ENCODE data around the gene MYO19. TPM values are rescaled to one million over a fixed set of nuclear protein-coding genes. Genes with fewer than 3 reads are reported as not detected.
"Not testable (repeated sequence)": the region's sequence is repeated elsewhere in the genome, so short reads cannot be mapped to it uniquely, and the experiment has no call there.

MYO19 gene
- total and polyA plus RNA-seq, 2 experiments from 2014 or later = 14.9 to 34.4 TPM

- H3K9ac ChIP-seq = no peak overlapping the region
- H2AFZ ChIP-seq = no peak overlapping the region
- no peak overlapping the region for H3K27ac ChIP-seq
- no peaks in the 10 kb centered on the region for H3K9me2 ChIP-seq (ENCODE audit: insufficient read depth)
- in situ Hi-C loops (cut with MboI) = loop anchor here (25.0 kb wide), 2 partner anchors 672 to 1422 kb away; no protein-coding TSS in a partner anchor
- H3K4me2 ChIP-seq (ENCODE audit: unreplicated experiment) = no peak overlapping the region
- WGBS, 2 experiments (ENCODE audit: low coverage in 1 of 2, low lambda C conversion rate in 2 of 2, missing lambda C conversion rate in 2 of 2) = 86 to 91% methylated on average over 9 of the region's 9 CpGs
- no peaks in the 10 kb centered on the region for H3K4me1 ChIP-seq (ENCODE audit: insufficient read depth)
- H3K79me2 ChIP-seq (ENCODE audit: insufficient read depth) = no peaks in the 10 kb centered on the region
- TF ChIP-seq EZH2phosphoT487 (IDR thresholded peaks at IDR 0.05; ENCODE audit: insufficient read depth, low read depth) (no peak), EZH2 (IDR thresholded peaks at IDR 0.05; ENCODE audit: insufficient read depth, poor library complexity, severe bottlenecking) (no peak)
- H3K4me3 ChIP-seq = no peak overlapping the region
- no peaks in the 10 kb centered on the region for H4K20me1 ChIP-seq (ENCODE audit: insufficient read depth)
- peaks cover 6% of the 10 kb centered on the region; the same call in 1 of the 2 replicates for H3K36me3 ChIP-seq (ENCODE audit: low read depth)
- no peak for DNase-seq
- no peaks in the 10 kb centered on the region for H3K9me3 ChIP-seq (ENCODE audit: low read depth)
- no peaks in the 10 kb centered on the region for H3F3A ChIP-seq (ENCODE audit: insufficient read depth)
- no peaks in the 10 kb centered on the region for H3K27me3 ChIP-seq (replicated peaks; ENCODE audit: insufficient read depth)
Observed at GRCh38 chr17:36509272-36509985, 25.2 kb downstream of the MYO19 start.

GRCh38 chr17:36508439-36508838 lies 26.2 kb downstream of the MYO19 start:
- in situ Hi-C loops (cut with MboI) = loop anchor here (25.0 kb wide), 2 partner anchors 671 to 1421 kb away; no protein-coding TSS in a partner anchor
- not testable (repeated sequence) for H3K27me3 ChIP-seq (replicated peaks; ENCODE audit: insufficient read depth); H3K79me2 ChIP-seq (ENCODE audit: insufficient read depth); H3K4me2 ChIP-seq (ENCODE audit: unreplicated experiment); DNase-seq; H3K4me1 ChIP-seq (ENCODE audit: insufficient read depth); H3K4me3 ChIP-seq; H3K9ac ChIP-seq; H3K9me3 ChIP-seq (ENCODE audit: low read depth); H3K36me3 ChIP-seq (ENCODE audit: low read depth); H3F3A ChIP-seq (ENCODE audit: insufficient read depth); H3K9me2 ChIP-seq (ENCODE audit: insufficient read depth); H3K27ac ChIP-seq; H4K20me1 ChIP-seq (ENCODE audit: insufficient read depth); H2AFZ ChIP-seq
- 63 to 82% methylated on average over 2 of the region's 2 CpGs for WGBS, 2 experiments (ENCODE audit: low coverage in 1 of 2, low lambda C conversion rate in 2 of 2, missing lambda C conversion rate in 2 of 2)

- H3K9me3 ChIP-seq (ENCODE audit: low read depth) = no peaks in the 10 kb centered on the region
- no peak overlapping the region for H3K27ac ChIP-seq
- 97 to 100% methylated on average over 6 of the region's 6 CpGs for WGBS, 2 experiments (ENCODE audit: low coverage in 1 of 2, low lambda C conversion rate in 2 of 2, missing lambda C conversion rate in 2 of 2)
- no peaks in the 10 kb centered on the region for H3K79me2 ChIP-seq (ENCODE audit: insufficient read depth)
- H2AFZ ChIP-seq = no peak overlapping the region
- no peaks in the 10 kb centered on the region for H3K4me1 ChIP-seq (ENCODE audit: insufficient read depth)
- H4K20me1 ChIP-seq (ENCODE audit: insufficient read depth) = no peaks in the 10 kb centered on the region
- H3K4me3 ChIP-seq = no peak overlapping the region
- no peaks in the 10 kb centered on the region for H3K27me3 ChIP-seq (replicated peaks; ENCODE audit: insufficient read depth)
- no peaks in the 10 kb centered on the region for H3K9me2 ChIP-seq (ENCODE audit: insufficient read depth)
- no peak for TF ChIP-seq EZH2 (IDR thresholded peaks at IDR 0.05; ENCODE audit: insufficient read depth, poor library complexity, severe bottlenecking)
- no peak for TF ChIP-seq EZH2phosphoT487 (IDR thresholded peaks at IDR 0.05; ENCODE audit: insufficient read depth, low read depth)
- no peak for DNase-seq
- in situ Hi-C loops (cut with MboI) = loop anchor here (25.0 kb wide), 2 partner anchors 670 to 1420 kb away; no protein-coding TSS in a partner anchor
- no peak overlapping the region for H3K9ac ChIP-seq
- H3F3A ChIP-seq (ENCODE audit: insufficient read depth) = no peaks in the 10 kb centered on the region
- H3K4me2 ChIP-seq (ENCODE audit: unreplicated experiment) = no peak overlapping the region
- peaks cover 6% of the 10 kb centered on the region; the same call in 1 of the 2 replicates for H3K36me3 ChIP-seq (ENCODE audit: low read depth)
Observed at GRCh38 chr17:36507266-36507665, 27.4 kb downstream of the MYO19 start.

- no peaks in the 10 kb centered on the region for H3K9me2 ChIP-seq (ENCODE audit: insufficient read depth)
- H3F3A ChIP-seq (ENCODE audit: insufficient read depth) = no peaks in the 10 kb centered on the region
- H4K20me1 ChIP-seq (ENCODE audit: insufficient read depth) = no peaks in the 10 kb centered on the region
- DNase-seq = no peak
- H3K4me2 ChIP-seq (ENCODE audit: unreplicated experiment) = no peak overlapping the region
- peaks cover 6% of the 10 kb centered on the region; the same call in 1 of the 2 replicates for H3K36me3 ChIP-seq (ENCODE audit: low read depth)
- H3K27me3 ChIP-seq (replicated peaks; ENCODE audit: insufficient read depth) = no peaks in the 10 kb centered on the region
- H3K9ac ChIP-seq = no peak overlapping the region
- no peaks in the 10 kb centered on the region for H3K4me1 ChIP-seq (ENCODE audit: insufficient read depth)
- no peak overlapping the region for H3K27ac ChIP-seq
- no peak overlapping the region for H3K4me3 ChIP-seq
- TF ChIP-seq EZH2 (IDR thresholded peaks at IDR 0.05; ENCODE audit: insufficient read depth, poor library complexity, severe bottlenecking) (no peak), EZH2phosphoT487 (IDR thresholded peaks at IDR 0.05; ENCODE audit: insufficient read depth, low read depth) (no peak)
- no peaks in the 10 kb centered on the region for H3K79me2 ChIP-seq (ENCODE audit: insufficient read depth)
- no peaks in the 10 kb centered on the region for H3K9me3 ChIP-seq (ENCODE audit: low read depth)
- H2AFZ ChIP-seq = no peak overlapping the region
- WGBS, 2 experiments (ENCODE audit: low coverage in 1 of 2, low lambda C conversion rate in 2 of 2, missing lambda C conversion rate in 2 of 2) = 95 to 96% methylated on average over 11 of the region's 11 CpGs
- in situ Hi-C loops (cut with MboI) = loop anchor here (25.0 kb wide), 2 partner anchors 670 to 1420 kb away; no protein-coding TSS in a partner anchor
Observed at GRCh38 chr17:36506831-36507230, 27.8 kb downstream of the MYO19 start.

Data from GM23248 (cell line).